HG02642 (cell line): ENCODE data around the gene NHERF2.

ENCODE experiments used
- ATAC-seq: cut with Tn5 transposase; IDR thresholded peaks from one replicate; pipeline ENCODE4 v1.9.1; 2021; ENCODE audit warnings: mild to moderate bottlenecking; ENCODE audit not compliant: unreplicated experiment, poor library complexity

NHERF2 gene

GRCh38 chr16:2077016-2077415, 50.3 kb downstream of the NHERF2 start:
- no peak for ATAC-seq

DNA sequence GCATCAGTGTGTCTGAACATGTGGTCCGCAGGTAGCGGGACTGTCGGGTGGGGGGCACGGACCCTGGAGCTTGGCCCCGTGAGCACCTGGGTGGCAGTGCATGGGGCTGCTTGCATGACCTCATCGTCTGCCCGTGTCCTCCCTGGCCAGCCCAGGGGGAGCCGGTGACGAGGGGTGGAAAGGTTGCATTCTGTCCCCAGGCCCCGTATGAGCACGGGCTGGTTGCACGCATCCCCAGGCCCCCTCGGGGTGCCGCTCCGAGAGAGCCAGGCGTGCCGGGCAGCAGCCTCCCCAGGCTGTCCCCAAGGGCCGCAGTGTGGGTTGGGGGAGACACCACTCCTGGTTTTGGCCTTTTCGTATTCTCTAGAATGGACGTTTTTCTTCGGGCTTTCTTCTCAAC, 51.0 kb downstream of the NHERF2 start:
- ATAC-seq = no peak

GRCh38 chr16:2078096-2078495, 51.4 kb downstream of the NHERF2 start:
- no peak for ATAC-seq

- no peak for ATAC-seq
Measured at GRCh38 chr16:2078691-2079090, 52.0 kb downstream of the NHERF2 start.

- no peak for ATAC-seq
Measured at GRCh38 chr16:2079311-2079800, 52.7 kb downstream of the NHERF2 start.

- no peak for ATAC-seq
Measured at GRCh38 chr16:2079991-2080390, 53.3 kb downstream of the NHERF2 start.

DNA sequence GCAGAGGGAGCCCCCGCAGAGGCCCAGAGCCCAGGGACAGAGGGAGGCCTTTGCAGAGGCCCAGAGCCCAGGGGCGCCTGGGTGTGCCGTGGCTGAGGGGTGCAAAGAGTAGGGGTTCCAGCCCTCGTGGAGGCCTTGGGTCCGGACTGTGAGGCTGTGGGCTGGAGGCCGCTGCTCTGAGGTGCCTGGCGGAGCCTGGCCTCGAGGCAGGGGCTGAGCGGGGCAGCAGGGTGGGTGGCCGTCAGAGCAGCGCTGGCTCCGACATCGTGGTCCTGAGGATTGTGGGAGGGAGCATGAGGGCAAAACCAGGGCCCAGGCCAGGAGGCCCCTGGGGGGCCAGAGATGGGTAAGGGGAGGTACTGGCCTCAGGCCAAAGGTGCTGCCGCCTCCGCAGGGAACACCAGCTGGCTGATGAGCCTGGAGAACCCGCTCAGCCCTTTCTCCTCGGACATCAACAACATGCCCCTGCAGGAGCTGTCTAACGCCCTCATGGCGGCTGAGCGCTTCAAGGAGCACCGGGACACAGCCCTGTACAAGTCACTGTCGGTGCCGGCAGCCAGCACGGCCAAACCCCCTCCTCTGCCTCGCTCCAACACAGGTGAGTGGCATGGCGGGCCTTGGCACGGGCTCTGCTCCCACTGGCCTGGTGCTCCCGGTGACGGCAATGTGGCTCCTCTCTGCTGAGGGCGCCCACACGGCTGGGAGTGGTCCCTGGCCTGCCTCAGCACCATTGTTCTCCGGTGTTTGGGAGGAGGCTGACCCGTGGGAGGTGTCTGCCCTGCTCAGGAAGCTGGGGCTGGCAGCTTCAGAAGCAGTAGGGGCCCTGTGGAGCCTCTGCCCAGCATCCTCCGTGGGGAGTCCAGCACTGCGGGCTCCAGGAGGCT, 54.7 kb downstream of the NHERF2 start:
- ATAC-seq = no peak

- no peak for ATAC-seq
Measured at GRCh38 chr16:2082171-2082982, 55.7 kb downstream of the NHERF2 start.

DNA sequence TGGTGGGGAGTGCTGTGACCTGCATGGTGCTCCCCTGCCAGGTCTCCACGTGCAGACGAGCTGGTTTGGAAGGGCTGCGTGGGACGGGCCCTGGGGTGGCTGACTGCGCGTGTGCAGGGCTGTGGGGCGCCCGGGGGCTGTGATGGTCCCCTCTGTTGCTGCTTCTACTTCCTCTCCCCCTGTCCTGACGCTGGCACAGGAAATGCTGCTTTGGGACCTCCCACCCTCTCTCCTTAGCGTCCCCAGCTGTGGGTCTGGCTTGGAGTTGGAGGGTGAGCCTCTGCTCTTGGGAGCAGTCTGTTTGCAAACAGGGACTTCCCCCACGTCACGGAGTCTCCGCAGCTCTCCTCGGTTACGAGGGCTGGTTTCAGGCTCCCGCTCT, 56.3 kb downstream of the NHERF2 start:
- no peak for ATAC-seq

DNA sequence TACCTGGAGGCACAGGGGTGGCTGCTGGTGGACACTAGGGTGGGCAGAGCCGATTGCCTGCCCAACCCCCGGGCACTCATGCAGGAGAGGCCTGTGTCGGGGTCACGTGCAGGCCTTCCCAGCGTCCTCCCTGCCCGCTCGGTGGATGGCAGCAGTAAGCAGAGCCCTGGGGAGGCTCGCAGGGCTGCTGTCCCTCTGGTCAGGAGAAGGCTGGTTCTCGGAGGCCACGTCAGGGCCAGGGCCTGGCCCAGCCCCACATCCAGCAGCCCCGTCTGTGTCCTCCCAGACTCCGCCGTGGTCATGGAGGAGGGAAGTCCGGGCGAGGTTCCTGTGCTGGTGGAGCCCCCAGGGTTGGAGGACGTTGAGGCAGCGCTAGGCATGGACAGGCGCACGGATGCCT, 56.7 kb downstream of the NHERF2 start:
- no peak for ATAC-seq

DNA sequence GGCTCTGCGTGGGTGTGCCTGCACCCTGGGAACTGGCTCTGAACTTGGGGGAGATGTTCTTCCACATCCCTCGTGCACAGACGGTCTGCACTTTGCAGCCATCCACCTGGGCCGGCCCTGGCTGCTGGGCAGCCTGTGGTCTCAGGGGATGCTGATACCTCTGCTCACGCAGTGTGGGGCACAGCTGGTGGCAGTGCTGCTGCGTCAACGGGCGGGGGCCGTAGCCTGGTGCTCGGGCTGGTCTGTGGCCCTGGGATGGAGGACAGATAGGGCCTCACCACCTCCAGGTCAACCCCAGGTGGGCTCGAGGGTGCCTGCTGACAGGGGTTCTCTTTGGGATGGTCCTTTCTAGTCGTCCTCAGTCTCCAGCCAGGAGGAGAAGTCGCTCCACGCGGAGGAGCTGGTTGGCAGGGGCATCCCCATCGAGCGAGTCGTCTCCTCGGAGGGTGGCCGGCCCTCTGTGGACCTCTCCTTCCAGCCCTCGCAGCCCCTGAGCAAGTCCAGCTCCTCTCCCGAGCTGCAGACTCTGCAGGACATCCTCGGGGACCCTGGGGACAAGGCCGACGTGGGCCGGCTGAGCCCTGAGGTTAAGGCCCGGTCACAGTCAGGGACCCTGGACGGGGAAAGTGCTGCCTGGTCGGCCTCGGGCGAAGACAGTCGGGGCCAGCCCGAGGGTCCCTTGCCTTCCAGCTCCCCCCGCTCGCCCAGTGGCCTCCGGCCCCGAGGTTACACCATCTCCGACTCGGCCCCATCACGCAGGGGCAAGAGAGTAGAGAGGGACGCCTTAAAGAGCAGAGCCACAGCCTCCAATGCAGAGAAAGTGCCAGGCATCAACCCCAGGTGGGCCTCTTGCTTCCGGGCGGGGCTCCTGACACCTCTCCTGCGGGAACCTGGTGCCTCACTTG, 57.4 kb downstream of the NHERF2 start:
- ATAC-seq = no peak

GRCh38 chr16:2084895-2085625, 58.4 kb downstream of the NHERF2 start:
- ATAC-seq = no peak

DNA sequence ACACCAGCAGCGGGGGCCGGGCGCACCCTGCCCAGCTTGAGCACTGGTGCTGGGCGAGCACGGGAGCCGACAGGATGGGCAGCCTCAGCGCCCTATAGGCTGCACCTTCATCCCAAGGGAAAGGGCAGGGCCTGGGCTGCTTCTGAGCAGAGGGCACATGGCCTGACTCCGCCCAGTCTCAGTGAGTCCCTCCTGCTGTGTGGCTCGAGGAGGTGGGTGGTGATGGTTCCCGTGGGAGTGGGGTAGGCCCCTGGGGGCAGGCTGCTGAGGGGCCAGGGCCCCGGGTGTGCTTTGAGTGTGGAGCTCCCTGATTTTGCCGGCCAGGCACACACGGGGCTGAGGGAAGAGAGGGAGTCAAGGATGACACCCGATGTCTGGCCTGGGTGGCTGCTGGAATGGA, 59.0 kb downstream of the NHERF2 start:
- no peak for ATAC-seq

DNA sequence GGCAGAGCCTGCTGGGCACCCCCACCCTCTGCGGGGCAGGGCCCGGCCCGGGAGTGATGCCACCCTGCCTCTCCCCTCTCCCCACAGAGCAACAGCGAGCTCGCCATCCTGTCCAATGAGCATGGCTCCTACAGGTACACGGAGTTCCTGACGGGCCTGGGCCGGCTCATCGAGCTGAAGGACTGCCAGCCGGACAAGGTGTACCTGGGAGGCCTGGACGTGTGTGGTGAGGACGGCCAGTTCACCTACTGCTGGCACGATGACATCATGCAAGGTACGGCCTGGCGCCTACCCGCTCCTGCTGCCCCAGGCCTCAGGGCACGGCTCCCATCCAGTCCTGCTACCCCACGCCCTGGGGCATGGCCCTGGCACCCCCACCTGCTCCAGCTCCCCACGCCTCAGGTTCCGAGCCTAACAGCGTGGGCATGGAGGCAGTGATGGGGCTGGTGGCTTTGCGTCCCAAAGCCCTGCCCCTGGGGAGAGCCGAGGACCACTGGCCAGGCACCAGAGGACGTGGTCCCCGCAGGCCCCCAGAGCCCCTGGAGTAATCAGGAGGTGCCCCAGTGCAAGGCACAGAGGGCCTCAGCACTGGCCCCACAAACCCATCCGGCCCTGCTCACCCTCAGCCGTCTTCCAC, 59.5 kb downstream of the NHERF2 start:
- ATAC-seq = no peak

DNA sequence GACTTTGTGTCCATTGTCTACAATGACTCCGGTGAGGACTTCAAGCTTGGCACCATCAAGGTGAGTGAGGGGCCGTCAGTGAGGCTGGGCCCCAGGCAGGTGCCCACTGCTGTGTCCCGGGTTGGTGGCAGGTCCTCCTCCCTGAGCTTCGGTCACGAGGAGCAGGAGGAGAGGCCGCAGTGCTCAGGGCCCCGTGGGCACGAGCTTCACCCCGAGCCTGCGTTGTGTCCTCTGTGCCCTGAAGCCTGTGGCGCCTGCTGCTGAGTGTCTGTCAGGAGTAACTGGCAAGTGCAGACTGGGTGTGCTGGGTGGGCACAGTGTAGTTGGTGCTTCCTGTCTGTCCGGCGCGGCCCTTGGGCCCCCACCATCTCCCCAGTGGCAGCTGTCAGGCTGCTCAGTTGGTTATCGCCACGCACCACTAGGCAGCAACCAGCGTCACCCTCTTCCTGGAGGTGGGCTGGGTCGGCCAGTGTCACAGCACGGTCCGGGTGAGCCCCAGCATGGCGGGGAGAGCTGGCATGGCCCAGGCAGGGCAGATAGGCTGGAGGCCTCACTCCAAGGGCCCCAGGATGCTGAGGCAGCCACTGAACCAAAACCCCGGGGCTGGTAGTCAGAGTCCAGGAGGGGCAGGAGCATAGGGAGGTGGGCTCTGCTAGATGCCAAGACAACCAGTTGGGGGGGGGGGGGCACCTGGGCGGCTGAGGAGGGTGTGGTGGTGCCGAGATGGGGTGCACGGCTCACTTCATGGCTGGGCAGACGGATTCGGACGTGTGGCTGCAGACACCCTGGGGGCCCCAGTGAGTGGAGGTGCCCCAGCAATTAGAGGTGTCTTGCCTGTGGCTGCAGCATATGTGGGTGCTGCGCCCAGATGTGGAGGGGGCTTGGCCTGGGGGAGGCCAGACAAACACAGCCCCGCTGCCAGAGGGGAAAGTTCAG, 60.4 kb downstream of the NHERF2 start:
- no peak for ATAC-seq

- no peak for ATAC-seq
Measured at GRCh38 chr16:2087748-2088631, 61.3 kb downstream of the NHERF2 start.
